Liver (tissue), 9 donors: ENCODE results near the gene PSME2. TPM values are rescaled to one million over a fixed set of nuclear protein-coding genes. Genes with fewer than 3 reads are reported as not detected.

ENCODE experiments used
- DNase-seq: peaks from one replicate; pipeline ENCODE4 v3.0.0-alpha.2; 2017; ENCODE audit warnings: low spot score
- H3K27ac ChIP-seq, 2 donors: one replicate each; pipeline ENCODE4 v1.7.0; 2013; ENCODE audit warnings: inconsistent platforms in 2 of 2, low read length in 2 of 2, control low read depth in 1 of 2, low read depth in 1 of 2, mild to moderate bottlenecking in 1 of 2
- H3K27me3 ChIP-seq, 4 donors: one replicate each; pipeline versions ENCODE4 v1.6.1 to v1.7.0; 2013; ENCODE audit warnings: low read length in 3 of 4, inconsistent platforms in 1 of 4, mild to moderate bottlenecking in 1 of 4, moderate library complexity in 1 of 4; ENCODE audit not compliant: control insufficient read depth in 4 of 4, insufficient read depth in 4 of 4
- H3K36me3 ChIP-seq, 4 donors: one replicate each; pipeline versions ENCODE4 v1.6.1 to v1.7.0; 2013; ENCODE audit warnings: low read length in 3 of 4, mild to moderate bottlenecking in 3 of 4, low read depth in 1 of 4, moderate library complexity in 1 of 4; ENCODE audit not compliant: control insufficient read depth in 4 of 4, insufficient read depth in 3 of 4
- H3K4me1 ChIP-seq, 4 donors: one replicate each; pipeline versions ENCODE4 v1.6.1 to v1.7.0; 2013; ENCODE audit warnings: low read length in 3 of 4, mild to moderate bottlenecking in 3 of 4, moderate library complexity in 1 of 4; ENCODE audit not compliant: control insufficient read depth in 4 of 4, insufficient read depth in 4 of 4
- H3K4me3 ChIP-seq, 3 donors: one replicate each; pipeline versions ENCODE4 v1.6.1 to v1.7.0; 2013; ENCODE audit warnings: low read length in 3 of 3, control low read depth in 1 of 3, low read depth in 1 of 3, mild to moderate bottlenecking in 1 of 3
- H3K9ac ChIP-seq, 2 donors: one replicate each; pipeline ENCODE4 v1.7.0; 2013; ENCODE audit warnings: low read length in 2 of 2, mild to moderate bottlenecking in 2 of 2, moderate library complexity in 2 of 2, control low read depth in 1 of 2, low read depth in 1 of 2
- H3K9me3 ChIP-seq, 4 donors: one replicate each; pipeline versions ENCODE4 v1.6.1 to v1.7.0; 2013; ENCODE audit warnings: low read length in 3 of 4; ENCODE audit not compliant: control insufficient read depth in 4 of 4
- ATF3 ChIP-seq: IDR thresholded peaks from 2 replicates; pipeline ENCODE4 v1.6.1; 2016; ENCODE audit warnings: antibody characterized with exemption
- CTCF ChIP-seq: fragments of 150-350 bp; IDR thresholded peaks from 2 replicates; pipeline ENCODE4 v1.5.1; 2017; ENCODE audit warnings: improper control_type of control experiment, low read depth, low read length; ENCODE audit not compliant: missing input control
- EGR1 ChIP-seq, 2 donors: IDR thresholded peaks; 2 replicates each; pipeline ENCODE4 v1.6.1; 2016 to 2018; ENCODE audit warnings: antibody characterized with exemption in 2 of 2, low read depth in 2 of 2
- FOXA1 ChIP-seq: IDR thresholded peaks from 2 replicates; pipeline ENCODE4 v1.6.1; 2016; ENCODE audit warnings: antibody characterized with exemption
- FOXA2 ChIP-seq: IDR thresholded peaks from 2 replicates; pipeline ENCODE4 v1.6.1; 2016; ENCODE audit warnings: antibody characterized with exemption
- GABPA ChIP-seq, 2 donors: IDR thresholded peaks in 1 of 2; conservative IDR thresholded peaks in 1 of 2; 2 replicates each; pipeline ENCODE4 v1.6.1; 2016; ENCODE audit warnings: antibody characterized with exemption in 2 of 2, mild to moderate bottlenecking in 1 of 2, moderate library complexity in 1 of 2
- HNF4A ChIP-seq, 2 donors: conservative IDR thresholded peaks; 2 replicates each; pipeline ENCODE4 v1.6.1; 2016; ENCODE audit warnings: antibody characterized with exemption in 2 of 2, mild to moderate bottlenecking in 2 of 2
- HNF4G ChIP-seq: IDR thresholded peaks from 2 replicates; pipeline ENCODE4 v1.6.1; 2016; ENCODE audit warnings: antibody characterized with exemption
- JUND ChIP-seq, 2 donors: IDR thresholded peaks; 2 replicates each; pipeline ENCODE4 v1.6.1; 2016; ENCODE audit warnings: antibody characterized with exemption in 2 of 2
- MAX ChIP-seq: IDR thresholded peaks from 2 replicates; pipeline ENCODE4 v1.6.1; 2016; ENCODE audit warnings: antibody characterized with exemption
- NR2F2 ChIP-seq: IDR thresholded peaks from 2 replicates; pipeline ENCODE4 v1.6.1; 2016; ENCODE audit warnings: antibody characterized with exemption
- REST ChIP-seq: IDR thresholded peaks from 2 replicates; pipeline ENCODE4 v1.6.1; 2016; ENCODE audit warnings: antibody characterized with exemption, mild to moderate bottlenecking
- RXRA ChIP-seq, 2 donors: IDR thresholded peaks; 2 replicates each; pipeline ENCODE4 v1.6.1; 2017 to 2018; ENCODE audit warnings: antibody characterized with exemption in 2 of 2, mild to moderate bottlenecking in 1 of 2
- SP1 ChIP-seq: IDR thresholded peaks from 2 replicates; pipeline ENCODE4 v1.6.1; 2018; ENCODE audit warnings: antibody characterized with exemption, mild to moderate bottlenecking
- TAF1 ChIP-seq: conservative IDR thresholded peaks from 2 replicates; pipeline ENCODE4 v1.6.1; 2016; ENCODE audit warnings: antibody characterized with exemption, mild to moderate bottlenecking
- YY1 ChIP-seq: IDR thresholded peaks from 2 replicates; pipeline ENCODE4 v1.6.1; 2016; ENCODE audit warnings: antibody characterized with exemption, mild to moderate bottlenecking
- ZBTB33 ChIP-seq: IDR thresholded peaks from 2 replicates; pipeline ENCODE4 v1.6.1; 2016; ENCODE audit warnings: antibody characterized with exemption
- WGBS: extraction: QIAGEN DNeasy Blood & Tissue Kit; methylation state at CpG from one replicate; pipeline ENCODE4 v1.1.7; 2013; 5-methylcytosine and 5-hydroxymethylcytosine counted together
- polyA plus RNA-seq, 2 donors: library from polyadenylated mRNA; stranded (reverse) in 1 of 2; unstranded in 1 of 2; fragments of 200-250 nt in 1 of 2; fragments of >200 nt in 1 of 2; fragmentation: Nextera tagmentation in 1 of 2; extraction: Ambion mirVana in 1 of 2; gene quantifications; one replicate each; pipeline versions ENCODE4 v1.2.1 to v1.2.3, GENCODE V29; 2013 to 2015
- total RNA-seq, 2 donors: library from RNA; depleted of rRNA; stranded (reverse); fragments of >200 nt; gene quantifications; one replicate each; pipeline ENCODE4 v1.2.3, GENCODE V29; 2014
- donor health status: healthy.
- donor health status: healthy.
- donor health status: healthy.
- donor health status: healthy.
- donor health status: healthy.

Gene PSME2
- total and polyA plus RNA-seq, 4 donors, result 56.9 to 247 (median 92.7) TPM

GRCh38 chr14:24145690-24146452, 539 bp downstream of the PSME2 start:
- H3K36me3 ChIP-seq, result peaks cover 5 to 26% (median 21%) of the 10 kb centered on the region in 4 donors
- H3K9ac ChIP-seq, result peak overlapping the region; percentile 51 to 63
- H3K4me3 ChIP-seq, result peak overlapping the region; percentile 69 to 82 (median 72)
- WGBS, result 3% methylated on average over 9 of the region's 9 CpGs
- no peaks in the 10 kb centered on the region for H3K9me3 ChIP-seq
- TF ChIP-seq HNF4A (conservative IDR thresholded peaks at IDR 0.05), result no peak
- no peak for TF ChIP-seq SP1
- TF ChIP-seq FOXA2, result no peak
- TF ChIP-seq REST, result no peak
- TF ChIP-seq JUND (IDR thresholded peaks at IDR 0.05), result no peak
- no peak for TF ChIP-seq TAF1
- TF ChIP-seq HNF4G, result no peak
- TF ChIP-seq CTCF, result no peak
- no peak for TF ChIP-seq FOXA1
- no peak for TF ChIP-seq RXRA (IDR thresholded peaks at IDR 0.05)
- TF ChIP-seq YY1, result no peak
- no peak for TF ChIP-seq MAX
- no peak for TF ChIP-seq ZBTB33
- TF ChIP-seq NR2F2, result no peak
- TF ChIP-seq EGR1 (IDR thresholded peaks at IDR 0.05; ENCODE audit: low read depth in 2 of 2), result no peak
- no peak for TF ChIP-seq ATF3
- no peak for TF ChIP-seq GABPA (IDR thresholded peaks at IDR 0.05 in 1 of 2, conservative IDR thresholded peaks at IDR 0.05 in 1 of 2)
- H3K27me3 ChIP-seq, result no peaks in the 10 kb centered on the region
- peak overlapping the region; percentile 89 to 91 for H3K27ac ChIP-seq
- no peak for DNase-seq
- peaks cover 3 to 44% (median 27%) of the 10 kb centered on the region in 4 donors for H3K4me1 ChIP-seq
